ENCODE measurements around the gene BCHE. TPM values are rescaled to one million over a fixed set of nuclear protein-coding genes. Genes with fewer than 3 reads are reported as not detected.

Gene BCHE
- total RNA-seq, 1 donor from 2014 or later = not detected

- Mint-ChIP-seq H3K27ac (no peak overlapping the region), H3K9me3 (no peaks in the 10 kb centered on the region), H3K27me3 (no peaks in the 10 kb centered on the region), H3K4me3 (no peak overlapping the region), H3K4me1 (no peaks in the 10 kb centered on the region), H3K36me3 (ENCODE audit: low read depth) (no peaks in the 10 kb centered on the region)
- intact Hi-C loops (cut with micrococcal nuclease) = no loop called here
- no peak for DNase-seq
These were observed 82.8 kb downstream of the BCHE start for GRCh38 chr3:165754219-165755007.

- Mint-ChIP-seq H3K4me3 (no peak overlapping the region), H3K36me3 (ENCODE audit: low read depth) (no peaks in the 10 kb centered on the region), H3K27me3 (no peaks in the 10 kb centered on the region), H3K9me3 (no peaks in the 10 kb centered on the region), H3K4me1 (no peaks in the 10 kb centered on the region), H3K27ac (no peak overlapping the region)
- intact Hi-C loops (cut with micrococcal nuclease) = no loop called here
- DNase-seq = no peak
These were observed 83.7 kb downstream of the BCHE start for GRCh38 chr3:165753560-165753959.

GRCh38 chr3:165751637-165752036, 85.6 kb downstream of the BCHE start:
- H3K36me3 Mint-ChIP-seq (ENCODE audit: low read depth) = no peaks in the 10 kb centered on the region
- DNase-seq = no peak
- no peaks in the 10 kb centered on the region for H3K27me3 Mint-ChIP-seq
- H3K27ac Mint-ChIP-seq = no peak overlapping the region
- no peaks in the 10 kb centered on the region for H3K9me3 Mint-ChIP-seq
- H3K4me1 Mint-ChIP-seq = no peaks in the 10 kb centered on the region
- H3K4me3 Mint-ChIP-seq = no peak overlapping the region
- intact Hi-C loops (cut with micrococcal nuclease) = no loop called here

- H3K36me3 Mint-ChIP-seq (ENCODE audit: low read depth) = no peaks in the 10 kb centered on the region
- no peaks in the 10 kb centered on the region for H3K9me3 Mint-ChIP-seq
- no peaks in the 10 kb centered on the region for H3K27me3 Mint-ChIP-seq
- intact Hi-C loops (cut with micrococcal nuclease) = no loop called here
- no peak for DNase-seq
- no peak overlapping the region for H3K4me3 Mint-ChIP-seq
- no peak overlapping the region for H3K27ac Mint-ChIP-seq
- no peaks in the 10 kb centered on the region for H3K4me1 Mint-ChIP-seq
These were observed 87.4 kb downstream of the BCHE start for GRCh38 chr3:165749821-165750220.

GRCh38 chr3:165749241-165749640, 88.0 kb downstream of the BCHE start:
- no peaks in the 10 kb centered on the region for H3K4me1 Mint-ChIP-seq
- intact Hi-C loops (cut with micrococcal nuclease) = no loop called here
- H3K4me3 Mint-ChIP-seq = no peak overlapping the region
- no peaks in the 10 kb centered on the region for H3K27me3 Mint-ChIP-seq
- no peaks in the 10 kb centered on the region for H3K36me3 Mint-ChIP-seq (ENCODE audit: low read depth)
- no peaks in the 10 kb centered on the region for H3K9me3 Mint-ChIP-seq
- DNase-seq = no peak
- no peak overlapping the region for H3K27ac Mint-ChIP-seq

GRCh38 chr3:165748094-165748493, 89.1 kb downstream of the BCHE start:
- no peak for DNase-seq
- Mint-ChIP-seq H3K9me3 (no peaks in the 10 kb centered on the region), H3K4me1 (no peaks in the 10 kb centered on the region), H3K27me3 (no peaks in the 10 kb centered on the region), H3K36me3 (ENCODE audit: low read depth) (no peaks in the 10 kb centered on the region), H3K27ac (no peak overlapping the region), H3K4me3 (no peak overlapping the region)
- intact Hi-C loops (cut with micrococcal nuclease) = no loop called here

- H3K27ac Mint-ChIP-seq = no peak overlapping the region
These were observed 90.3 kb downstream of the BCHE start for GRCh38 chr3:165746874-165747273.

GRCh38 chr3:165744025-165744424, 93.2 kb downstream of the BCHE start:
- no peaks in the 10 kb centered on the region for H3K9me3 Mint-ChIP-seq
- H3K4me1 Mint-ChIP-seq = no peaks in the 10 kb centered on the region
- H3K27me3 Mint-ChIP-seq = no peaks in the 10 kb centered on the region

More at GRCh38 chr3:165746874-165747273, 90.3 kb downstream of the BCHE start:
- intact Hi-C loops (cut with micrococcal nuclease) = no loop called here
- no peak for DNase-seq
- H3K9me3 Mint-ChIP-seq = no peaks in the 10 kb centered on the region
- H3K4me1 Mint-ChIP-seq = no peaks in the 10 kb centered on the region
- H3K27me3 Mint-ChIP-seq = no peaks in the 10 kb centered on the region
- no peaks in the 10 kb centered on the region for H3K36me3 Mint-ChIP-seq (ENCODE audit: low read depth)
- no peak overlapping the region for H3K4me3 Mint-ChIP-seq

GRCh38 chr3:165742351-165742750, 94.9 kb downstream of the BCHE start:
- intact Hi-C loops (cut with micrococcal nuclease) = no loop called here
- H3K36me3 Mint-ChIP-seq (ENCODE audit: low read depth) = no peaks in the 10 kb centered on the region
- DNase-seq = no peak
- H3K27me3 Mint-ChIP-seq = no peaks in the 10 kb centered on the region
- no peaks in the 10 kb centered on the region for H3K4me1 Mint-ChIP-seq
- no peak overlapping the region for H3K27ac Mint-ChIP-seq
- no peaks in the 10 kb centered on the region for H3K9me3 Mint-ChIP-seq
- no peak overlapping the region for H3K4me3 Mint-ChIP-seq

More at GRCh38 chr3:165744025-165744424, 93.2 kb downstream of the BCHE start:
- intact Hi-C loops (cut with micrococcal nuclease) = no loop called here
- no peaks in the 10 kb centered on the region for H3K36me3 Mint-ChIP-seq (ENCODE audit: low read depth)
- no peak for DNase-seq
- no peak overlapping the region for H3K27ac Mint-ChIP-seq
- no peak overlapping the region for H3K4me3 Mint-ChIP-seq

GRCh38 chr3:165729756-165730155, 107.5 kb downstream of the BCHE start:
- no peaks in the 10 kb centered on the region for H3K27me3 Mint-ChIP-seq
- H3K9me3 Mint-ChIP-seq = no peaks in the 10 kb centered on the region
- DNase-seq = no peak
- H3K4me1 Mint-ChIP-seq = no peaks in the 10 kb centered on the region
- no peak overlapping the region for H3K4me3 Mint-ChIP-seq
- H3K36me3 Mint-ChIP-seq (ENCODE audit: low read depth) = no peaks in the 10 kb centered on the region
- intact Hi-C loops (cut with micrococcal nuclease) = no loop called here
- H3K27ac Mint-ChIP-seq = no peak overlapping the region

- Mint-ChIP-seq H3K27ac (no peak overlapping the region), H3K27me3 (no peaks in the 10 kb centered on the region)
- intact Hi-C loops (cut with micrococcal nuclease) = no loop called here
These were observed 108.3 kb downstream of the BCHE start for GRCh38 chr3:165728924-165729323.

GRCh38 chr3:165725296-165725695, 111.9 kb downstream of the BCHE start:
- Mint-ChIP-seq H3K36me3 (ENCODE audit: low read depth) (no peaks in the 10 kb centered on the region), H3K27me3 (no peaks in the 10 kb centered on the region), H3K9me3 (no peaks in the 10 kb centered on the region), H3K4me3 (no peak overlapping the region), H3K27ac (no peak overlapping the region), H3K4me1 (no peaks in the 10 kb centered on the region)
- DNase-seq = no peak
- intact Hi-C loops (cut with micrococcal nuclease) = no loop called here

More at GRCh38 chr3:165728924-165729323, 108.3 kb downstream of the BCHE start:
- DNase-seq = no peak
- no peak overlapping the region for H3K4me3 Mint-ChIP-seq
- no peaks in the 10 kb centered on the region for H3K4me1 Mint-ChIP-seq
- H3K36me3 Mint-ChIP-seq (ENCODE audit: low read depth) = no peaks in the 10 kb centered on the region
- no peaks in the 10 kb centered on the region for H3K9me3 Mint-ChIP-seq

Data from activated CD4-positive, alpha-beta T cell treated with anti-CD3 and anti-CD28 coated beads, Interleukin-2, amount 10 ng/mL, durations not matched to agents 24 days and 14 days (primary cell).